Rectal smooth muscle tissue (tissue), 1 donor: Measurements from ENCODE around the gene BDH1.

Source experiments
- H3K27ac ChIP-seq: one replicate; pipeline ENCODE4 v1.7.0; 2013; ENCODE audit warnings: low read depth, low read length, inconsistent platforms
- H3K27me3 ChIP-seq: one replicate; pipeline ENCODE4 v1.7.0; 2013; ENCODE audit warnings: low read length; ENCODE audit not compliant: control insufficient read depth, insufficient read depth
- H3K36me3 ChIP-seq: one replicate; pipeline ENCODE4 v1.7.0; 2013; ENCODE audit warnings: low read length; ENCODE audit not compliant: control insufficient read depth, insufficient read depth
- H3K4me1 ChIP-seq: one replicate; pipeline ENCODE4 v1.7.0; 2013; ENCODE audit warnings: low read length; ENCODE audit not compliant: control insufficient read depth, insufficient read depth
- H3K4me3 ChIP-seq: one replicate; pipeline ENCODE4 v1.7.0; 2013; ENCODE audit warnings: low read length
- H3K9ac ChIP-seq: one replicate; pipeline ENCODE4 v1.7.0; 2013; ENCODE audit warnings: low read length

BDH1 gene

DNA sequence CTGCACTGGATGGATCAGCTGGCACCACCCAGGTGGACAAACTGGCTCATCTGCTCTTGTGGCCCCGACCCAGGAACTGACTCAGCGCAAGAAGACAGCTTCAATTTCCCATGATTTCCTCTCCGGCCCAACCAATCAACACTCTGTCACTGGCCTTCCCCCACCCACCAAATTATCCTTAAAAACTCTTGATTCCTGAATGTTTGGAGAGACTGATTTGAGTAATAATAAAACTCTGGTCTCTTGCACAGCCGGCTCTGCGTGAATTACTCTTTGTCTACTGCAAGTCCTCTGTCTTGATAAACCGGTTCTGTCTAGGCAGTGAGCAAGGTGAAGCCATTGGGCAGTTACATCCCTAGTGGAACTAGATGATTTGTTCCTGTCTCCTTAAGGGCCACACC lies 16.1 kb downstream of the BDH1 start:
- peaks cover 3% of the 10 kb centered on the region for H3K4me1 ChIP-seq
- no peaks in the 10 kb centered on the region for H3K27me3 ChIP-seq
- no peak overlapping the region for H3K9ac ChIP-seq
- no peak overlapping the region for H3K4me3 ChIP-seq
- H3K36me3 ChIP-seq, result peaks cover 3% of the 10 kb centered on the region
- H3K27ac ChIP-seq, result no peak overlapping the region

DNA sequence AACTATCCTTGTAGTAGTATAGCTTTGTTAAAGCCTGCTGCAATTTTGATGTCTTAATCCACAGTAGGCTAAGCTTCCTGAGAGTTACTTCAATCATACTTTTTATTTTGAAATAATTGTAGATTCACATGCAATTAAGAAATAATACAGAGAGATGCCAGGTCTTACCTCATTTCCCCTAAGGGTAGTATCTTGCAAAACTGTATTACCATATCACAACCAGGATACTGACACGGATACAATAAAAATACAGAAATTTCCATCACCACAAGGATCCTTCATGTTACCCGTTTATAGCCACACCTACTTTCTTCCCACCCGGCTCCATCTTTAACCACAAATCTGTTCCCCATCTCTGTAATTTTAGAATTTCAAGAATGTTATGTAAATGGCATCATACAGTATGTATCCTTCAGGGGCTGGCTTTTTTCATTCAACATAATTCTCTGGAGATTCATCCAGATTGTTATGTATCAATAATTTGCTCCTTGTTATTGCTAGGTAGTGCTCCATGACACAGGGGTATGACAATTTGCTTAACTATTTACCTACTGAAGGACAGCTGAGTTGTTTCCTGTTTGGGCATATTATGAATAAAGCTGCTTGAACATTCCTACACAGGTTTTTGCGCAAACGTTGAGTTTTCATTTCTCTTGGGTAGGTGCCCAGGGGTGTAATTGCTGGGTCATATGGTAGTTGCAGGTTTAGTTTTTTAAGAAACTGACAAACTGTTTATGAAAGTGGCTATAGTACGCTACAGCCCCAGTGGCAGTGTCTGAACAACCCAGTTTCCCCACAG lies 21.6 kb downstream of the BDH1 start:
- Histone ChIP-seq H3K36me3 (peaks cover 3% of the 10 kb centered on the region), H3K27me3 (no peaks in the 10 kb centered on the region), H3K4me3 (no peak overlapping the region), H3K9ac (no peak overlapping the region), H3K4me1 (no peaks in the 10 kb centered on the region), H3K27ac (no peak overlapping the region)

- no peak overlapping the region for H3K4me3 ChIP-seq
- no peaks in the 10 kb centered on the region for H3K27me3 ChIP-seq
- H3K4me1 ChIP-seq, result no peaks in the 10 kb centered on the region
- no peak overlapping the region for H3K27ac ChIP-seq
- peaks cover 6% of the 10 kb centered on the region for H3K36me3 ChIP-seq
- H3K9ac ChIP-seq, result no peak overlapping the region
These were observed 22.4 kb downstream of the BDH1 start for GRCh38 chr3:197533396-197533795.

DNA sequence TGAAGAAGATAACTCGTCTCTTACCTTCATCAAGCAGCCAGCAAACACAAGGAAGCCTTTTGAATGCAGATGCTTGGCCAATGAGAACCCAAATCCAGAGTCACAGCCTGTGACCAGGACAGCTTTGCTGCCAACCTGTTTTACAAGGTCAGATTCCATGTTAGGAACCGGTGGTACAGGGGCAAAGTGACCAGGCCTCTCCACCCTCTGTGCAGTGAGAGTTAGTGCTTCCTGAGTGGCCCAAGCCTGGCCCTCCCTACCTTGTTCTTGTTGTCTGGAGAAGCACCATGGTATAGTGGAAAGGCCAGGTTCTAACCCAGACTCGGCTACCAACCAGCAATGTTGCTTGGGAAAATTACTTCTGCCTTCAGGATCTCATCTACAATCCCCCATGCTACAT lies 23.4 kb downstream of the BDH1 start:
- Histone ChIP-seq H3K4me3 (no peak overlapping the region), H3K9ac (no peak overlapping the region), H3K27ac (no peak overlapping the region), H3K36me3 (peaks cover 8% of the 10 kb centered on the region), H3K27me3 (no peaks in the 10 kb centered on the region), H3K4me1 (no peaks in the 10 kb centered on the region)

- Histone ChIP-seq H3K27ac (no peak overlapping the region), H3K4me3 (no peak overlapping the region), H3K36me3 (peaks cover 8% of the 10 kb centered on the region), H3K27me3 (no peaks in the 10 kb centered on the region), H3K4me1 (no peaks in the 10 kb centered on the region), H3K9ac (no peak overlapping the region)
These were observed 27.6 kb downstream of the BDH1 start for GRCh38 chr3:197528190-197528589.

DNA sequence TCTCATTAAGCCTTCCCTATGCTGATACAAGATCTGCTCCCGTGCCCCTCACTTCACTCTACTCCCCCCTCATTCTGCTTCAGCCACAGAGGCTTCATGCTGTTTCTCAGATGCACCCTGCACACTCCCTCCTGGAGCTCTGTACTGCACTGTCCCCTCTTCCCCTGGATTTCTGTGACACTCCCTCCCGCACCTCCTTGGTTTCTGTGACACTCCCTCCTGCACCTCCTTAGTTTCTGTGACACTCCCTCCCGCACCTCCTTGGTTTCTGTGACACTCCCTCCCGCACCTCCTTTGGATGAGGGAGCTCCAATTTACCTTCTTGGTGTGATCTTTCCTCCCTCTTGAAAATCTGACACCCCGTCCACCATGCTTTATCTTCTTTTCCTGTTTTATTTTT lies 28.2 kb downstream of the BDH1 start:
- no peaks in the 10 kb centered on the region for H3K27me3 ChIP-seq
- peaks cover 8% of the 10 kb centered on the region for H3K36me3 ChIP-seq
- no peaks in the 10 kb centered on the region for H3K4me1 ChIP-seq
- no peak overlapping the region for H3K4me3 ChIP-seq
- H3K27ac ChIP-seq, result no peak overlapping the region
- H3K9ac ChIP-seq, result no peak overlapping the region

DNA sequence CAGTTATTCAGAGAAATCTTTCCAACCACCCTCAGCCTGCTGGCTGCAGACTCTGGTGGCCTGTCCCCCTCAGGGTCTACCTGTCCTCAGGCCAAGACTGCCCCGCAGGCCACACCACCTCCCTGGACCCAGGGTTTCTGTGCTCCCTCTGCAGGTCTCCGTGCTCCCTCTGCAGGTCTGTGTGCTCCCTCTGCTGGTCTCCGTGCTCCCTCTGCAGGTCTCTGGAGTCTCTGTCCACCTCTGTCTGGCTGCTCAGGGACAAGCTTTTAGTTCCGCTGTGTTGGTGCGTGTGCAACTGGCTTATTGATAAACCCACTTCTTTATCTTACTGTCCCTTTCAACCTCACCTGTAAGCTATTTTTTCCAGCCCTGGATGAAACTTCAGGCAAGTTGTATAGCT lies 30.1 kb downstream of the BDH1 start:
- Histone ChIP-seq H3K36me3 (peaks cover 5% of the 10 kb centered on the region), H3K4me1 (no peaks in the 10 kb centered on the region), H3K27me3 (no peaks in the 10 kb centered on the region), H3K9ac (no peak overlapping the region), H3K4me3 (no peak overlapping the region), H3K27ac (no peak overlapping the region)

- H3K36me3 ChIP-seq, result peaks cover 5% of the 10 kb centered on the region
These were observed 31.6 kb downstream of the BDH1 start for GRCh38 chr3:197524128-197524527.

DNA sequence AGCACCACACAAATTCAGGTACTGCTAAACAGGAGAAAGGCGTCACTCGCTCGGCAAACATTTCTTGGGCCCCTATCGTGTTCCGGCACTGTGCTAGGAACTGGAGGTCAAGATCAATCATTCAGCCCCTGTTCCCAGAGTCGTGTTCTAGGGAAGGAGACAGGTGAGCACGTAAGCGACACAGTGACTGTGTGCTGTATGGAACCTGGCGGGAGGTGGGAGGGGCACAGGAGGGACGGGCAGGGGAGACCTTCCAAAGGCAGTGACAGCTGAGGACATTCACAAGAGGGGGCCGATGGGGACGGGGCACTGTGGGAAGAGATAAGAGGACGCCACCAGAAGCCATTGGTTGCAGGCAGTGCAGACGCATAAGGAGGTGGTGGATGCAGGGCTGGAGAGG lies 32.2 kb downstream of the BDH1 start:
- no peak overlapping the region for H3K27ac ChIP-seq
- H3K36me3 ChIP-seq, result peaks cover 2% of the 10 kb centered on the region

More at GRCh38 chr3:197524128-197524527, 31.6 kb downstream of the BDH1 start:
- Histone ChIP-seq H3K27ac (no peak overlapping the region), H3K4me3 (no peak overlapping the region), H3K27me3 (no peaks in the 10 kb centered on the region), H3K9ac (no peak overlapping the region), H3K4me1 (no peaks in the 10 kb centered on the region)

DNA sequence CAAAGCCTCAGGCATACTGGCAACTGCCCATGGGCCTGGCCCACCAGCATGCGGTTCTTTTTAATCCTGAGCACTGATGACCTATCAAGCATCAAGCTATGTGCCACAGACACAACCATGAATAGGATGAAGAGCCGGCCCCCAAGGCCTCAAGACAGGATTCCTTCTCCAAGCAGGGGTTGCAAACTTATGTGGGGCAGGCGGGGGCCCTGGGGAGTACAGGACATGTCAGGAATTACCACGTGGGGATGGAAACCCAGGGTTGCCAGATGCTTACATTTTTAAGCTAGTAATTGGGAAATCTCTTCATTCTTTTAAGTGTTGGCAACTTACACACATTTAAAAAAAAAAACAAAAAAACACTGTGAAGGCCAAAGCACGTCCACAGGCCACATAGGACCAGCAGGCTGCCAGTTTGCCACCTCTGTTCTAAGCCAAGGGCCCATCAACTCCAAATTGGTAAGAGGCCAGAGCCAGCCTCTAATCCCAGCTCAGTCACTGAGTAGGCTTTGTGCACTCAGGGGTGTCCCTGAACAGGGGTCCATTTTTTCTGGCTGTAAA lies 32.8 kb downstream of the BDH1 start:
- Histone ChIP-seq H3K36me3 (no peaks in the 10 kb centered on the region), H3K27ac (no peak overlapping the region), H3K4me1 (no peaks in the 10 kb centered on the region), H3K4me3 (no peak overlapping the region), H3K9ac (no peak overlapping the region), H3K27me3 (no peaks in the 10 kb centered on the region)

More for the DNA sequence above, 32.2 kb downstream of the BDH1 start:
- Histone ChIP-seq H3K9ac (no peak overlapping the region), H3K27me3 (no peaks in the 10 kb centered on the region), H3K4me1 (no peaks in the 10 kb centered on the region), H3K4me3 (no peak overlapping the region)

- Histone ChIP-seq H3K36me3 (no peaks in the 10 kb centered on the region), H3K4me1 (no peaks in the 10 kb centered on the region), H3K27me3 (no peaks in the 10 kb centered on the region), H3K4me3 (no peak overlapping the region), H3K27ac (no peak overlapping the region), H3K9ac (no peak overlapping the region)
These were observed 33.5 kb downstream of the BDH1 start for GRCh38 chr3:197522183-197522715.

DNA sequence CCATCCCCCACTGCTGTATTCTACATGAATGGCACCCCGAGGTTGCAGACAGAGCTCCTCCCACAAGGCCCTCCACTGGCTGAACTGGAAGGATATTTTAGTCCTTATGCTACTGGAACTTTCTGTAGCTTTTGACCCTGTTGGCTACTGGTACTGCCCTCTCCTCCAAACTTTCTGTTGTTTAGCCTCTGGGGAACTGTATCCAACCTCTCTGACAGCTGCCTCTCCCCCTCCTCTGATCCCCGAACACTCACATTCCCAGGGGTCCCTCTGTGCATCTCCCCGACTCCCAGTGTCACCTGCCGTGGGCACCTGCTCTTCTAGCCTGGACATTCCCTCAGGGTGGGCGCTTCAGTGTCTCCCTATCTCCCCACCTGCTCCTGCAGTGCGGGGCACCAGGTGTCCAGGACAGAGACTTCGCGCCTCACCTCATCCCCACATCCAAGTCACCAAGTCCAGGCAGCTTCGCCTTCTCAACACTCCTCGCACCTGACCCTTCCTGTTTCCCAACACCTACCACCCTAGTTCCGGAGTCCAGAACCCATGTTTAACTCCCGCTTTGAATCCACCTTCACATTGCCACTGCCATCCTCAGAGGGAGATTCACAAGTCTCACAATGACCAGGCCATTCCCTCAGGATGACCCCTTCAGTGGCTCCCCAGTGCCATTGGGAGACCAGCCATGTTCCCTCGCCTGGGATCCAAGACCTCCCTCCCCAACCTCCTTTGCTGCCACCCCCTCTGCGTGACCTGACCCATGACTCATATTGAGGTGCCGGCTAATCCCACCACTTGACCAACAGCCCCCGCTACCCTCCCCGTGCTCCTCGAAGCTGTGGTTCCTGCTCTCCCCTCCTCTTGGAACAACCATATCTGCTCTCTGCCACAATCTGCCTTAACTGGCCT lies 34.2 kb downstream of the BDH1 start:
- Histone ChIP-seq H3K36me3 (no peaks in the 10 kb centered on the region), H3K9ac (no peak overlapping the region), H3K4me3 (no peak overlapping the region), H3K27me3 (no peaks in the 10 kb centered on the region), H3K27ac (no peak overlapping the region), H3K4me1 (no peaks in the 10 kb centered on the region)
